Subcutaneous abdominal adipose tissue (tissue), 5 donors: Measurements from ENCODE around the gene CYB5A.
A peak's percentile ranks its signal among the peaks of the same experiment; 100 is the strongest.

Experiments used
- H3K27ac ChIP-seq: one replicate; pipeline ENCODE4 v1.7.0; 2013; ENCODE audit warnings: low read depth, mild to moderate bottlenecking, inconsistent platforms, low read length, moderate library complexity
- H3K27me3 ChIP-seq, 5 donors: one replicate each; pipeline ENCODE4 v1.7.0; 2013; ENCODE audit warnings: low read length in 5 of 5, inconsistent platforms in 1 of 5; ENCODE audit not compliant: control insufficient read depth in 5 of 5, insufficient read depth in 4 of 5
- H3K36me3 ChIP-seq, 5 donors: one replicate each; pipeline ENCODE4 v1.7.0; 2013; ENCODE audit warnings: low read length in 5 of 5; ENCODE audit not compliant: control insufficient read depth in 5 of 5, insufficient read depth in 5 of 5
- H3K4me1 ChIP-seq, 5 donors: one replicate each; pipeline ENCODE4 v1.7.0; 2013; ENCODE audit warnings: low read length in 5 of 5, mild to moderate bottlenecking in 3 of 5, moderate library complexity in 1 of 5; ENCODE audit not compliant: control insufficient read depth in 5 of 5, insufficient read depth in 5 of 5
- H3K4me3 ChIP-seq, 5 donors: one replicate each; pipeline ENCODE4 v1.7.0; 2013; ENCODE audit warnings: low read length in 5 of 5, low read depth in 1 of 5
- H3K9ac ChIP-seq, 5 donors: one replicate each; pipeline ENCODE4 v1.7.0; 2013; ENCODE audit warnings: low read length in 5 of 5, mild to moderate bottlenecking in 4 of 5, moderate library complexity in 3 of 5
- H3K9me3 ChIP-seq, 5 donors: one replicate each; pipeline ENCODE4 v1.7.0; 2013; ENCODE audit warnings: low read length in 5 of 5; ENCODE audit not compliant: control insufficient read depth in 5 of 5
- donor health status: healthy.
- donor health status: healthy.
- donor health status: healthy.
- donor health status: healthy.
- donor health status: healthy.

The CYB5A gene

GRCh38 chr18:74213429-74213828, 78.3 kb downstream of the CYB5A start:
- peaks cover 0 to 13% (median 5%) of the 10 kb centered on the region in 5 donors for H3K4me1 ChIP-seq
- H3K27me3 ChIP-seq: no peaks in the 10 kb centered on the region
- no peak overlapping the region for H3K4me3 ChIP-seq
- H3K27ac ChIP-seq: no peak overlapping the region
- H3K36me3 ChIP-seq: no peaks in the 10 kb centered on the region
- no peaks in the 10 kb centered on the region for H3K9me3 ChIP-seq
- H3K9ac ChIP-seq: no peak overlapping the region

- no peaks in the 10 kb centered on the region for H3K36me3 ChIP-seq
- no peaks in the 10 kb centered on the region for H3K27me3 ChIP-seq
- H3K9ac ChIP-seq: no peak overlapping the region
- no peak overlapping the region for H3K27ac ChIP-seq
- H3K9me3 ChIP-seq: no peaks in the 10 kb centered on the region
- H3K4me3 ChIP-seq: no peak overlapping the region
- H3K4me1 ChIP-seq: peaks cover 0 to 3% (median 0%) of the 10 kb centered on the region in 5 donors
Observed at GRCh38 chr18:74204526-74205152, 87.1 kb downstream of the CYB5A start.

GRCh38 chr18:74203811-74204210, 88.0 kb downstream of the CYB5A start:
- Histone ChIP-seq H3K36me3 (no peaks in the 10 kb centered on the region), H3K4me3 (no peak overlapping the region), H3K9ac (peak overlapping the region in 1 of 5 donors; percentile 11), H3K27me3 (no peaks in the 10 kb centered on the region), H3K27ac (no peak overlapping the region), H3K9me3 (no peaks in the 10 kb centered on the region), H3K4me1 (peaks cover 0 to 3% (median 0%) of the 10 kb centered on the region in 5 donors)
